Omental fat pad (tissue), 4 donors: Measurements from ENCODE around the gene MOK. TPM values are rescaled to one million over a fixed set of nuclear protein-coding genes. Genes with fewer than 3 reads are reported as not detected.

Source experiments
- ATAC-seq: fragments of 150-250 bp; one replicate; pipeline ENCODE4 v1.9.1; 2016; ENCODE audit warnings: mild to moderate bottlenecking, moderate library complexity; ENCODE audit not compliant: low FRiP score
- DNase-seq: peaks from one replicate; pipeline ENCODE4 v3.0.0-alpha.2; 2019; ENCODE audit warnings: low spot score
- CTCF ChIP-seq, 3 donors: fragments of 450-650 bp; IDR thresholded peaks; one replicate each; pipeline ENCODE4 v1.5.1; 2016 to 2017; ENCODE audit warnings: antibody characterized with exemption in 3 of 3, mild to moderate bottlenecking in 3 of 3, moderate library complexity in 2 of 3
- total RNA-seq, 4 donors: library from RNA; depleted of rRNA; stranded (reverse); fragments of >200 nt; gene quantifications; one replicate each; pipeline ENCODE4 v1.1.0, GENCODE V29; 2016

The MOK gene
- total RNA-seq, 4 donors from 2014 or later: 11.6 to 21.9 (median 12.6) TPM

DNA sequence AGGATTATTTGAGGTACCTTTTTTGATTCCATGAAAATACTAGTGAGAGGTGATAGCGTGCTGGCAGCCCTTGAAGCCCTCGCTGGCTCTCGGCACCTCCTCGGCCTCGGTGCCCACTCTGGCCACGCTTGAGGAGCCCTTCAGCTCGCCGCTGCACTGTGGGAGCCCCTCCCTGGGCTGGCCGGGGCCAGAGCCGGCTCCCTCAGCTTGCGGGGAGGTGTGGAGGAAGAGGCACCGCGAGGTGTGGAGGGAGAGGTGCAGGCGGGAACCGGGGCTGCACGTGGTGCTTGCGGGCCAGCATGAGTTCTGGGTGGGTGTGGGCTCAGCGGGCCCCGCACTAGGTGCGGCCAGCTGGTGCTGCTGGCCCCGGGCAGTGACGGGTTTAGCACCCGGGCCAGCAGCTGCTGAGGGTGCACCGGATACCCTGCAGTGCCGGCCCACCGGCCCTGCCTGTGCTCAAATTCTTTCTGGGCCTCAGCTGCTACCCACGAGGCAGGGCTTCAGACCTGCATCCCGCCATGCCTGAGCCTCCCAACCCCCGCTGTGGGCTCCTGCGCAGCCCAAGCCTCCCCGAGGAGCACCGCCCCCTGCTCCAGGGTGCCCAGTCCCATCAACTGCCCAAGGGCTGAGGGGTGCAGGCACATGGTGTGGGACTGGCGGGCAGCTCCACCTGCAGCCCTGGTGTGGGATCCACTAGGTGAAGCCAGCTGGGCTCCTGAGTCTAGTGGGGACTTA is 7.4 kb downstream of the MOK start:
- no peak for TF ChIP-seq CTCF (IDR thresholded peaks at IDR 0.05)
- ATAC-seq (no peak), DNase-seq (no peak)

GRCh38 chr14:102295270-102295669 is 9.7 kb downstream of the MOK start:
- DNase-seq (no peak), ATAC-seq (no peak)
- no peak for TF ChIP-seq CTCF (IDR thresholded peaks at IDR 0.05)

DNA sequence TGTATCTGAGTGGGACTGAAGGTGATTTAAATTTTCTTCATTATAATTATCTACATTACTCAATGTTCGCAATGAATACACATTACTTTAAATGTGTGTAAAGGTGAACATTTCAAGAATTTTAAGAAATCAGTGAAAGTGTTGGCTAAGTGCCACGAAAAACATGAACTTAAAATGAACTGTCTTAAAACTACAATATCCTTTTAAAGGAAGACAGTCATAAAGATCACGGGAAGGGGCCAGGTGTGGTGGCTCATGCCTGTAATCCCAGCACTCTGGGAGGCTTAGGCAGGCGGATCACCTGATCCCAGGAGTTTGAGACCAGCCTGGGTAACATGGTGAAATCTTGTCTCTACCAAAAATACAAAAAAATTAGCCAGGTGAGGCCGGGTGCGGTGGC is 11.2 kb downstream of the MOK start:
- no peak for ATAC-seq
- no peak for TF ChIP-seq CTCF (IDR thresholded peaks at IDR 0.05)
- DNase-seq: no peak

- DNase-seq: no peak
- TF ChIP-seq CTCF (IDR thresholded peaks at IDR 0.05): no peak
- ATAC-seq: no peak
Measured at GRCh38 chr14:102292441-102292840, 12.5 kb downstream of the MOK start.

DNA sequence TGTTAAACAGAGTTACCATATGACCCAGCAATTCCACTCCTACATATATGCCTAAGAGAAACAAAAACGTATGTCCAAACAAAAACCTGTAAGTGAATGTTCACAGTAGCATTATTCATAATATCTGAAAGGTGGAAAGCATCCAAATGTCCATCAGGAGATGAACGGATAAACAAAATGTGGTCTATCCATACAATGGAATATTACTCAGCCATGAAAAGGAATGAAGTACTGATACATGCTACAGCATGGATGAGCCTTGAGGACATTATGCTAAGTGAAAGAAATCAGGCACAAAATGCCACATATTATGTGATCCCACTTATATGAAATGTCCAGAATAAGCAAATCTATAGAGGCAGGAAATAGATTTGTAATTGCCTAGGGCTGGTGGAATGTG is 16.8 kb downstream of the MOK start:
- TF ChIP-seq CTCF (IDR thresholded peaks at IDR 0.05): no peak
- DNase-seq: no peak
- no peak for ATAC-seq

DNA sequence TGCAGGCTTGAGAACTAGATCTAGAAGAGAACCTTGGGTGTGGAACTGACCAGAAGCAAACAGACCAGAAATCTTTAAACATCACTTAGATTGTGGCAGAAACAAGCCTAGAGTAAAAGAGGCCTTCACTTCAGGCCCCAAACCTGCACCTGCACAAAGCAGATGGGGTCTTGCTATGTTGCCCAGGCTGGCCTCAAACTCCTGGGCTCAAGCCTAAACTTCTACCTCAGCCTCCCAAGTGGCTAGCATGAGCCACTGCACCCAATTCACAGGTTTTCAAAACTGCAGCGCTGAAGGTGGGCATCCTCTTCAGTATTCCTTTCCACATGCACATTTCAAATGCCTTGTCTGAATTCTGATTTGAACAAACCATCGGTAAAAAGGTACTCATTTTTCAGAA is 19.9 kb downstream of the MOK start:
- no peak for DNase-seq
- no peak for ATAC-seq
- no peak for TF ChIP-seq CTCF (IDR thresholded peaks at IDR 0.05)

- ATAC-seq (no peak), DNase-seq (no peak)
- no peak for TF ChIP-seq CTCF (IDR thresholded peaks at IDR 0.05)
Measured at GRCh38 chr14:102283631-102284129, 21.3 kb downstream of the MOK start.
